ENCODE data around the gene SP1. TPM values are rescaled to one million over a fixed set of nuclear protein-coding genes. Genes with fewer than 3 reads are reported as not detected.
"Not testable (repeated sequence)": the region's sequence is repeated elsewhere in the genome, so short reads cannot be mapped to it uniquely, and the experiment has no call there.

SP1 gene
- total RNA-seq = 8.2 TPM

DNA sequence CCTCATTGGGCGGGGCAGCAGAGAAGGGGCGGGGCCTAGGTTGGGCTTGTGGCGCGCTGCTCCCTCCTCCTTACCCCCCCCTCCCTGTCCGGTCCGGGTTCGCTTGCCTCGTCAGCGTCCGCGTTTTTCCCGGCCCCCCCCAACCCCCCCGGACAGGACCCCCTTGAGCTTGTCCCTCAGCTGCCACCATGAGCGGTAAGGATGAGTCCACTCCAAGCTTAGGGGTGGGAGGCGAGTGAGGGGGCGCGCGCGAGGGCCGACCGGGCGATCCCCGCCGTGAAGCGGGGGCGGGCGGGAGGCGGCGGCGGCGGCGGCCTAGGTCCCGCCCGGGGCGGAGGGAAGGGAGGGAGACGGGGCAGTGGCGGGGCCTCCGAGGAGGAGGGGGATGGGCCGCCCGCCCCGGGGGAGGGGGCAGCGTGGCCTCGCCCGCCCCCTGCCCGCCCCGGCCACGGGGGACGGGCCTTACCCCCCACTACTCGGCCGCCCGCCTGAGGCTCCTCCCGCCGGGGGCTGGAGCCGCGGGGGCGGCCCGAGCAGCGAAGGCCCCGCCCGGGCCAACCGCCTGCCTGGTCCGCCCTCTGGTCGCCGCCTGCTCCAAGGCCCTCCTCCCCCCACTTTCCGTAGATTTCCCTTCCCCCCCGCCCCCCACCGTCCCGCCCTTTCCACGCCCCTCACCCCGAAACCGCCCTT, at the start of gene SP1:
TSS of gene SP1 (plus strand) at position 73 of the 690 bp plus-strand sequence. CDS start at position 189, 116 bp downstream.
- FAIRE-seq = no peak
- DNase-seq (ENCODE audit: low spot score in 2 of 2) = peak; percentile 72 to 79

DNA sequence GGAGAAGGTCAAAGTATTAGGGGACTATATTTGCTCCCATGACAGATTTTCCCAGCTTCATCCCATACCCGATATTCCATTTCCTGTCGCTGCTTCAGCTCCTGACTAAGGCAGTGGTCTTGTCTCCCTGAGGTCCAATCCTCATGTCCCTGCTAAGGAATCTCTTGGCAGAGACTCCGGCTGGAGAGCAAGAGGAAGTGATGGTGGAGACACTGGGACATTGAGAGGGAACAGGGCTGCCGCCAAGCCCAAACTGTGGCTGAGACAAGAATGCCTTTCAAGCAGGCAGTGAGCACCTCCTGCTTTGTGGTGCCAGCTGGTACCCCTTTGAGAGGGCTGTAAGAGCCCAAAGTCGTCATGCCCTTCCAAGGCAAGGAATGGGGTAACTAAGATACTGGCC, 49.3 kb upstream of the SP1 start:
- FAIRE-seq (no peak), DNase-seq (ENCODE audit: low spot score in 2 of 2) (no peak)

DNA sequence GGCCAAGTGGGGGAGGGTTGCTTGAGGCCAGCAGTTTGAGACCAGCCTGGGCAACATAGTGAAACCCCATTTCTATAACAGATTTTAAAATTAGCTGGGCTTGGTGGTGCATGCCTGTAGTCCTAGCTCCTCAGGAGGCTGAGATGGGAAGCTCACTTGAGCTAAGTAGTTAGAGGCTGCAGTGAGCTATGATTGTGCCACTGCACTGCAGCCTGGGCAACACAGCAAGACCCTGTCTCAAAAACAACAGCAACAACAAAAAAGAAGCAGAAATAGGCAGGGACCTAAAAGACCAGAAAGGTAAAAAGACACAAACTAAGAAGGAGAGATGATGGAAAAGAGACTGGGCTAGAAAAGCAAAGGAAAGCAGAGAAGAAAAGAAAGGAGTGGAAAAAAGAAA, 47.6 kb upstream of the SP1 start:
- DNase-seq (ENCODE audit: low spot score in 2 of 2); FAIRE-seq: not testable (repeated sequence)

DNA sequence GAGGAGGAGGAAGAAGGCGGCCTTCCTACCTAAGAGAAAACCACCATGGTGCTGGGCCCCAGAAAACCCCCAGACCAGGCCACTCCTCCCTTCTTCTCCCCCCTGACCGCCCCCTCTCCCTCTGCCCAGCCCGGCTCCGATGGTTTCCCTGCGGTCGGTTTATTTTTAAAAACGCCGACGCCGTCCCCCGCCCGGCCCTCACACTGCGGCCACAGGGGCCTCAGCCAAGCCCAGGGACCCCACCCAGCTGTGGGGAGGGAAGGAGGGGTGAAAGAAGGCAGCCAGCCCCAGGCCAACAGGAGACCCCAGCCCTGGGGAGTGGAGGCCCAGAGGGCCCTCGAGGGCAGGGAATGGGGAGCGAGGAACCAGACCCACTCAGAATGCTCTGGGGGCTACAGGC, 47.2 kb upstream of the SP1 start:
- FAIRE-seq = no peak
- DNase-seq (ENCODE audit: low spot score in 2 of 2) = no peak

DNA sequence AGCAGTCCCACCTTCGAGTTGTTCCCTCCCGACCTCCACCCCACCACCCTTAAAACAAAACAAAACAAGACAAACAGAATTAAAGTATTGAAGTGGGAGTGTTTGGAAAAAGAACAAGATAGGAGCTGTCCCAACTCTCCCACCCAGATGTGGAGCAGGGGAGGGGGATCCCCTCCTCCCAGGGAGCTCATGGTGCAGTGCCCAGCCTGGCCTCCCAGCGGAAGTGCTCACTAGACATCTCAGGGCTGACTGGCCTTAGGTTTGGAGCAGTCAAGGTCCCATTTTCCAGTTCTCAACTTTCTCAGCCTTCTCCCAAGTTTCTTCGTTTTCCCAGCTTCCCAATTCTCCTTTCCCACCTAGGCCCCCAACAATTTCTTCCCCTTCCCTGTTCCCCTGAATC, 46.7 kb upstream of the SP1 start:
- no peak for DNase-seq (ENCODE audit: low spot score in 2 of 2)
- FAIRE-seq = no peak

DNA sequence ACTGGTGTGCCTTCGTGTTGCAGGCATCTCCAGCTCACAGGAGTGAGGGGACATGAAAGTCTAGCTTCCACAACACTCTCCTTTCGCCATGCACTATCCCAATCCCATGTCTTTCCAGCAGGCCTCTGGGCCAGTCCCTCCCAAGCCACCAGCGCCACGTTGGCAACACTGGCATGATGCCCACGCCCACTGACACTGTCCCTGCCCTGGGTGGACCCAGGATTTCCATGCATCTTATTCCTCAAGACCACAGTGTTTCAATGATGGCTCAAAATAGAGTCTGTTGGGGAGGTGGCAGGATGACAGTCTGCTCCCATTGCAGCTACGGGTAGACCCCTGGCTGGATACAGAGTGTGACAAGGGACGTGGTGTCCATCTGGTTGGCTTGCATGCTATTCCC, 46.1 kb upstream of the SP1 start:
- FAIRE-seq (no peak), DNase-seq (ENCODE audit: low spot score in 2 of 2) (no peak)

DNA sequence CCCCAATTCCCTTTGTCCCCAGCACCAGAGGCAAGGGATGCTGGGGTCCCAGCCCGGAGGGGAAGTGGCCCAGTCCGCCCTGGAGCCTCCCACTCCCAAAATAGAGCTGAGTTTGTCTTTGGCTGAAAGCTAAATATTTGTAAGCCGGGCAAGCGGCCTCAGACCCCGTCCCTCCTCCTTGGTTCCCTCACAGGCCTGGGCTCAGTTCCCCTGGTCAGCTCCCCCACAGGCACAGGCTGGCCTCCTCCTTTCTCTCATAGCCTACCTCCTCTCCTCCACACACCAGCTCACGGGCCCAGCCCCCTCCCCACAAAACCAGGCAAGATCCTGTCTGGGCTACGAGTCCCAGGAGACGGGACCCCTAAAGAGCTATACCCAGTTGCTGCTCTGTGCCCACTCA, 45.2 kb upstream of the SP1 start:
- DNase-seq (ENCODE audit: low spot score in 2 of 2) = no peak
- FAIRE-seq = no peak

DNA sequence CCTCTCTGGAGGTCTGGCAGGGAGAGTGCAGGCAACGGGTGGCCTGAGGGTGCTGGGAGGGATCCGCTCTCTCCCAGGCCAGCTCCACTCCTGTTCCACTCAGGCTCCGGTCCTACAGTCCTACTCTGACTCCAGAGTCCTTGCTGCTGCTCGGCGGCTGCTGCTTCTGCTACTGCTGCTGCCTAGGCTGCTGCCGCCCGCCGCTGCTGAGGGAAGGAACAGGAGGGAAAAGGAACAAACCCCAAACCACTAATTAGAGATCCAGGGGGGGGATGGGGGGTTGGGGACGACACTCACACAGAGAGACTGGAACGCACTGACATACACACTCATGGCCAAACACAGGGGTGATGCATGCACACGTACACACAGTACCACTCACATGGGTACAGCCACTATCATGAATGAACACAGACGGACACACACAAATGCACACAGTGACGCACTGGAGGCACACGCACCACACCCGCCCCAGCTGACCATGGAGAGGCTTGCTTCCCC, 43.7 kb upstream of the SP1 start, which contains the start of gene SP7:
TSS of gene SP7 (minus strand) at position 174 of the 501 bp plus-strand sequence. CDS start 708 bp downstream, outside the sequence.
- FAIRE-seq (no peak), DNase-seq (ENCODE audit: low spot score in 2 of 2) (no peak)

DNA sequence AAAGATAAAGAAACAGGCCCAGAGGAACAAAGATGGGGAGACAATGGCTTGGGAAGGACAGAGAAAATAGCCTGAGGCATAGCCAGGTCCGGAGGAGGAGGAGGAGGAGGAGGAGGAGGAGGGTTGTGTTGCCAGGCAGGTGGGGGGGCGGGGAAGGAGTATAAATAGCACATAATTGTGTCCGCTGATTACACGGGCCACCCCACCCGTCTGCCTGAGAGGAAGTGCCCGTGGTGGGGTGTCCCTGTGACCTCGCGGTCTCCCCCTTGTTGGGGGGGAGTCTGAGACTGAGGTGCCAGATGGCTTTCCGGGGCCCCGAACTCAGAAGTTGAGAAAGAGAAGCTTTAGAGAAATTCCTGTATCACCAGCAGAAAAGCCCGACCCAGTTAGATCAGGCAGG, 42.0 kb upstream of the SP1 start:
- FAIRE-seq (no peak), DNase-seq (ENCODE audit: low spot score in 2 of 2) (no peak)

DNA sequence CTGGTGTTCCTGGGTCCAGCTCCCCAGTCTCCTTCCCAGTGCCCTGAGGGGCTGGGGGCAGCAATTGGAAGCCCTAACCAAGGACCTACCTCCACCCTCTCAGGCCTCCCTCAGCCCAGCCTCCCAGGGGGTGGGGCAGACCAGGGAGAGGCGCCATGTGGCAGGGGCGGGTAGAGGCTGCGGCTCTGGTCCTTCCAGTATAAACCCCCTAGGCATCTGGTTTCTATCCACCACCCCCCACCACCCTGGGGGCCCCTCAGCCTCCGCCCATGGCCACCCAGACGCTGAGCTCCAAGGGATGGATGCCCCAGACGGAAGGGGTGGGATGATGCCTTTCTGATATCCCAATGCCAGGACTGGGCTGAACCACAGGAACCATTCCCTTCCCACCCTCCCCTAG, 41.1 kb upstream of the SP1 start:
- FAIRE-seq = no peak
- DNase-seq (ENCODE audit: low spot score in 2 of 2) = no peak

DNA sequence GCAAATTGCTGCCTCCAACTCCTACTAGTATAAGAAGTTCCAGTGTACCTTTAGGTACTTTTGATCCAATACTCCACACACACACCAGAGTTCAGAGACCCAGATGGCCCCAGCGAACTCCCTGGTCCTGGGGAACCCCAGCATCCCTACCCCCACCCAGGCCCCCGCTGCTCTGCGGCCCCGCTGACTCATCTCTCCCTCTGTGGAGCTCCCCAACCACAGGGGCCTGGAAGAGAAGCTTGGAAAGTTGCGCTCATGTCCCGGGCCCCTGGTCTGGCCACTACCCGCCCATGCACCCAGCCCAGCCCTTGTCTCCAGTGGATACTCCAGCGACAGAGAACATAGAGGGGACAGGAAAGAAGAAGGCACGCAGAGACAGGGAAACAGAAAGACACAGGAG, 39.6 kb upstream of the SP1 start:
- no peak for FAIRE-seq
- DNase-seq (ENCODE audit: low spot score in 2 of 2) = no peak

DNA sequence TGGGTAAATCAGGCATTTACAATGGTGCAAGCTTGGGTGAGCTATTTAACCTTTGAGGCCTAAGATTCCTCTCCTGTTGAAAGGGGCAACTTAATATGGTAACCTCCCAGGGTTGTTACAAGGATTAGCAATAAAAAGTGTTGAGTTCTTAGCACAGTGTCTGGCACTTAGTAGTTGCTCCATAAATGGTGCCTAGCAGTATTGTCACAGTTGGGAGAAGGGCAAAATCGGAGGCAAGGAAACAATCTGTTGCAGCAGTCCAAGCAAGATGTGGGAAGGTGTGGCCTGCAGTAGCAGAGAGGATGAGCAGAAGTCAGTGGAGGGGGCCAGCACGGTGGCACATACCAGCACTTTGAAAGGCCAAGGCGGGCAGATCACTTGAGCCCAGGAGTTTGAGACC, 36.5 kb upstream of the SP1 start:
- DNase-seq (ENCODE audit: low spot score in 2 of 2) (no peak), FAIRE-seq (no peak)

DNA sequence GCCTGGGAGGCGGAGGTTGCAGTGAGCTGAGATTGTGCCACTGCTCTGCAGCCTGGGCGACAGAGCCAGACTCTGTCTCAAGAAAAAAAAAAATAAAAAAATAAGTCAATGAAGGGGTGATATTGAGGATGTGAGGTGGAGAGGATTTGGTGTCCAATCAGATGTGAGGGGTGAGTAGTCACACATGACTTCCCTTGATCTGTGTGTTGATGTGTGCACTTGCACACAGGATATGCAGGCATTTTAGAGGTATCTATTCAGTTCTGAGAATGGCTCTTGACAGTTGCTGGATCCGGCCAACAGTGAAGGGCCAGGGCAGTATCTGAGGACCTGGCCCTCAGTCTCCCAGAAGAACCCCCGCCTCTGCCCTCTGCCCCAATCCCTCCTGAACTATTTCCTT, 36.0 kb upstream of the SP1 start:
- no peak for FAIRE-seq

DNA sequence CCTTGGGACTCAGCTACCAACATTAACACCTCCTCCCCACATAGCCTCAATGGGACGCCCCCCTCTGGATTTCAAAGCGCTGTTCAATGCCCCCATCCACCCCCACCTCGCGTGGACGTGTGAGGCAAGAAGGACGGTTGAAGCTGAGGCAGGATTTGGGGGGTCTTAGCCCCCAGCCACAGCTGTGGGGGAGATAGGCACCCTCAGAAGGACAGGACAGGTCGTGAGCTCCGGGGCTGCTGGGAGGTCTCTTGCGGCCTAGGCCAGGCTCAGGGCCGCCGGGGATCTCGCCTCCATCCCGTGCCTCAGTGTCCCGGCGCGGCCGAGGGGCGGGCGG, 35.5 kb upstream of the SP1 start:
- DNase-seq (ENCODE audit: low spot score in 2 of 2) (no peak), FAIRE-seq (no peak)

More for the DNA sequence above, 36.0 kb upstream of the SP1 start:
- DNase-seq (ENCODE audit: low spot score in 2 of 2) = no peak

DNA sequence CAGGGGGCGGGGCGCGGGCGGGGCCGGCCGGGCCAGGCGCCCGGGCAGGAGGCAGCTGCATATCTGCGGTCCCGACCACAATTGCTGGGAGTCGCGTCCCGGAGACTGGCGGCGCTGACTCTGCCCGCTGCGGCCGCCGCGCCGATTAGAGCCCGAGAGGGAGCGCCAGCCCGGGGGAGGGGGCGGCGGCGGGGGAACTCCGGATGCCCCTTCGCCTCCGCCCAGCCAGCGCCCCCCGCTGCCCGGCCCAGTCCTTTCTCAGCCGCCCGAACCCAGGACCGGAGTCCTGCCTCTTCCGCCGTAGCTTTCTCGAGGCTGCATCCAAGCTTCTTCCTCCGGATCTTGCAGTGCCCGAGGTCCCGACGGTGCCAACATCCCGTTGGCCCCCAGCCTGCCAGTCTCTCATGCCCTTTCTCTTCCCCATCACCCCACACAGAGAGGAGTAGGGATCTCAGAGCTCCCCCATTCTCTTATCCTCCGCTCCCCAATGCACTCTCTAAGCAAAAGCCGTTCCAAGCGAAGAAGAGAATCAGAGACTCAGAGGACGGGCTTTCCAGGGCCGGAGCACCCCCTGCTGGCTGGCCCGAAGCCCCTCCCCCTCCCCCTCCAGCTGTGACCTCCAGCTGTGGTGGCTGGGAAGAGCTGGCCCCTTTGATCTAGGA, 35.0 kb upstream of the SP1 start:
- no peak for FAIRE-seq
- DNase-seq (ENCODE audit: low spot score in 2 of 2) = peak; percentile 81 to 84

DNA sequence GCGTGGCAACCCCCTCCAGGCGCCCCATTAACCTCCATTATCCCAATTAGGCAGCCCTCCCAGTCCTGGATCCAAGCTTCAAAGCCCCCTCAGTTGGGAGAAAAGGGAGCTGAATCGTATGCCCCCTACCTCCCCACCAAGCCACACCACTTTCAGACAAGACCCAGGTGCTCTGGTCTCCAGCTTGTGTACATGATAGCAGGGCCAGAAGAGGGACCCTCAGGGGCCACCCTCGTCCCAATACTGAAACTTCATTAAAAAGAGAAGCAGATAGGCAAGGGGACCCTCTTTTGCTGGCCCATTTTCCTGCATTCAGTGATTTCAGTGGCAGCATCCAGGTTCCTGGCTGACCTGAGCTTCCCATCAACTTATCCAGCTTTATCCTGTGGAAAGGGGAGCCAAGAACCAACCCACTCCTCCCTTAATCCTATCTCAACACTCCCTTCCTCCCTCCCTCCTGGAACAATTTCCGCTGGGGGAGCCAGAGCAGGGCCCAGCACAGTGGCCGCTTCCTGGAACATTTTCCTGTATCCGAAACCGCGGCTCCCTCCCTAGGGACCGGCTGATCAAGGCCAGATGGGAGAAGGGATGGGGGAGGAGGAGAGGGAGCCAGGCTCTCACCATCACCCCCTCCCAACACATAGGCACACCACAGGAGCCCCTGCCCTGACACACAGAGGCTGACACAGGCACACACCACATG, 34.3 kb upstream of the SP1 start:
- FAIRE-seq (no peak), DNase-seq (ENCODE audit: low spot score in 2 of 2) (no peak)

DNA sequence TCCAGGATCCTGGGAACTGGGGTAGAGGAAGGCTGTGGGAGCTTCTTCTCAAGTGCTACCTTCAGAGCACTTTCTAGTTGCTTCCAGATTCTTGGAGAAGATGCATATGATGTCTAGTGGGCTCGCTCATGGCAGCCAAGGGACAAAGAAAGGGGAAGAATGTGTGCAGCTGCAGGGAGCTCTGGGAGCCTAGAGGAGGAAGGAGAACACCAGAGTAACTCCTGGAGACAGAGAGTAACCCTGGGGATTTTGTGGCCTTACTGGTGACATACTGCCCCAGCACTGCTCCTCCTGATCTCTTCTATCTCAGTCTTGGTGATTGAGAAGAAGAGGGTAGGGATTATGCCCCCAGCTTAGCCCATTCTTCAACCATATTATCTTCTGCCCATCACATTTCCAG, 33.5 kb upstream of the SP1 start:
- DNase-seq (ENCODE audit: low spot score in 2 of 2) = no peak
- FAIRE-seq = no peak

DNA sequence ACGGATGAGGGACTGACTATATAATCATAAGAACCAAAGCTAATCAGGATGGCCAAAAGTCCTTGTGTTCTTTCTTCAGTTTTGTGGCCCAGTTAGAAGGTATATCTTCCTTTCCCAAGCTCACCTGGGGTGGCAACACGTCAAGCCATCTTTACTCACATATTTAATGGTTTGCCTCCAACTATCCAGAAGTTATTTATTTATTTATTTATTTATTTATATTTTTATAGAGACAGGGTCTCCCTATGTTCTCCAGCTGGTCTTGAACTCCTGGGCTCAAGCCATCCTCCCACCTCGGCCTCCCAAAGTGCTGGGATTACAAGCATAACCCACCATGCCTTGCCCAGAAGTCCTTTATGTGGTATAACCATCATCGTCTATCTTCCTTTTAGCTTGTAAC, 32.1 kb upstream of the SP1 start:
- no peak for DNase-seq (ENCODE audit: low spot score in 2 of 2)
- FAIRE-seq = no peak

DNA sequence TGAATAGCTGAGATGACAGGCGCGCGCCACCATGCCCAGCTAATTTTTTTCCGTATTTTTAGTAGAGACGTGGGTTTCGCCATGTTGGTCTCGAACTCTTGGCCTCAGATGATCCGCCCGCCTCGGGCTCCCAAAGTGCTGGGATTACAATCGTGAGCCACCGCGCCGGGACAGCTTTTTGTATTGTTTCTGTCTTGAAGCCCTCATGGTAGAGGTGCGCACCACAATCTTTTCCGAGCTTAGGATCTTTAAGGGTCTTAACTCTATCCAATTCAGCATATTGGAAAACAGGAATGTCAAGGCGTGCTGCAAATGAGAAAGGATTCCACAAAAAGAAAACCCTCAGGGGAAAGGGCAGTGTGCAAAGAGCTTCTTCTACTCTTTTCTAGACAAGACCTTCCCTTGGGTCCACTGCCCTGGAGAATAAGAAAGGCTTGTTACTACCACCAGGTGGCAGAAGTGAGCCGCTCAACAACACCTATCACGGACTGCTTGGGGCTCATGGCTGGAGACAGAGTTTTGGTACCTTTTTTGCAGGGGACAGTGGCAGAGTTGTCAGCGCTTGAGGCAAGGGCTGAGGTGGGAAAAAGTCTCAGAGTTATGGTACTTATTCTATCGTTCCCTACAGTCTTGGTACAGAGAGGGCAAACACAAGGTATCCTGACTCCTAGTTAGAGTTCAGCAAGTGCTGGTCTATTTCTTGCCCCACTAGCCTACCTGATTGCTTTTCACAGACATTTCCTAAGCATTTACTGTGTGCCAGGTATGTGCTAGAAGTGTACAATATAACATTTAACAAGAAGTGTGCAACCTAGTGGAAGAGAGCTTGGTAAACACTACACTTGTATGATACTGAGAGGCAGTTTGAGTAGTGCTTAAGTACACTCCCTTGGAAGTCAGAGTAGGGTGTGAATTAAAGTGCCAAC, 27.4 kb upstream of the SP1 start:
- peak; percentile 54 to 76 for DNase-seq (ENCODE audit: low spot score in 2 of 2)

DNA sequence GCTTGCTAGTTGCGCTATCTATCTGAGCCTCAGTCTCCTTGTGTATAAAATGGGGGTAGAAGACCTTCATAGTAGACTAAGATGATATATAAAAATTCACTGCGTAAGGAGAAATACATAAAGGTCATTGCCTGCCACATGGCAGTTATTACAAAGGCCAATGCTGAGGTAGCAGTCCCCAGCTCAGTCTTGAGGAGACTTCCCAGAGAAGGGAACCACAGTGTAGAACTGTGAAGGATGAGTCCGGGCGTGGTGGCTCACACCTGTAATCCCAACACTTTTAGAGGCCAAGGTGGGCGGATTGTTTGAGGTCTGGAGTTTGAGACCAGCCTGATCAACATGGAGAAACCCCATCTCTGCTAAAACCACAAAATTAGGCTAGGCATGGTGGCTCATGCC, 26.7 kb upstream of the SP1 start:
- FAIRE-seq (no peak), DNase-seq (ENCODE audit: low spot score in 2 of 2) (no peak)

More for the DNA sequence above, 27.4 kb upstream of the SP1 start:
- FAIRE-seq = no peak

Measured in frontal cortex (tissue), 4 donors.